A549 (cell line): ENCODE measurements around the gene RAD51B.

Source experiments
- BHLHE40 ChIP-seq: IDR thresholded peaks from 2 replicates; pipeline ENCODE4 v1.6.1; 2012; ENCODE audit warnings: low read depth, low read length, inconsistent platforms
- CEBPB ChIP-seq, 2 experiments: fragments of >200 bp in 1 of 2; sonication (Bioruptor Twin) in 1 of 2; formaldehyde crosslinking in 1 of 2; IDR thresholded peaks; 2 replicates each; pipeline ENCODE4 v1.6.1; 2012 to 2016
- JUNB ChIP-seq: fragments of >200 bp; sonication (Bioruptor Twin); formaldehyde crosslinking; IDR thresholded peaks from 2 replicates; pipeline ENCODE4 v1.6.1; 2016
- MAFK ChIP-seq: fragments of 450-650 bp; IDR thresholded peaks from 2 replicates; pipeline ENCODE4 v1.6.1; 2014; ENCODE audit not compliant: partially characterized antibody
- PHF8 ChIP-seq: fragments of 200-600 bp; sonication (generic); IDR thresholded peaks from 2 replicates; pipeline ENCODE4 v1.6.1; 2016; ENCODE audit warnings: low read depth, mild to moderate bottlenecking, antibody characterized with exemption, moderate library complexity, borderline replicate concordance
- POLR2A ChIP-seq: IDR thresholded peaks from 2 replicates; pipeline ENCODE4 v1.6.1; 2012; ENCODE audit warnings: mild to moderate bottlenecking, low read length
- POLR2AphosphoS2 ChIP-seq: conservative IDR thresholded peaks from 2 replicates; pipeline ENCODE4 v1.6.1; 2012; ENCODE audit warnings: low read length, improper control_type of control experiment, inconsistent platforms
- TF ChIP-seq, protein P1 (sequence below): fragments of >200 bp; sonication (Bioruptor Twin); formaldehyde crosslinking; IDR thresholded peaks from 3 replicates; pipeline ENCODE4 v1.5.1; 2016
- TF ChIP-seq, protein P2 (sequence below): fragments of 250-450 bp; sonication (Bioruptor Pico); IDR thresholded peaks from 2 replicates; pipeline ENCODE4 v1.5.0; 2021; ENCODE audit warnings: mild to moderate bottlenecking, moderate library complexity, borderline replicate concordance
- TF ChIP-seq, protein P3 (sequence below): IDR thresholded peaks from 2 replicates; pipeline ENCODE4 v1.6.1; 2012

DNA sequence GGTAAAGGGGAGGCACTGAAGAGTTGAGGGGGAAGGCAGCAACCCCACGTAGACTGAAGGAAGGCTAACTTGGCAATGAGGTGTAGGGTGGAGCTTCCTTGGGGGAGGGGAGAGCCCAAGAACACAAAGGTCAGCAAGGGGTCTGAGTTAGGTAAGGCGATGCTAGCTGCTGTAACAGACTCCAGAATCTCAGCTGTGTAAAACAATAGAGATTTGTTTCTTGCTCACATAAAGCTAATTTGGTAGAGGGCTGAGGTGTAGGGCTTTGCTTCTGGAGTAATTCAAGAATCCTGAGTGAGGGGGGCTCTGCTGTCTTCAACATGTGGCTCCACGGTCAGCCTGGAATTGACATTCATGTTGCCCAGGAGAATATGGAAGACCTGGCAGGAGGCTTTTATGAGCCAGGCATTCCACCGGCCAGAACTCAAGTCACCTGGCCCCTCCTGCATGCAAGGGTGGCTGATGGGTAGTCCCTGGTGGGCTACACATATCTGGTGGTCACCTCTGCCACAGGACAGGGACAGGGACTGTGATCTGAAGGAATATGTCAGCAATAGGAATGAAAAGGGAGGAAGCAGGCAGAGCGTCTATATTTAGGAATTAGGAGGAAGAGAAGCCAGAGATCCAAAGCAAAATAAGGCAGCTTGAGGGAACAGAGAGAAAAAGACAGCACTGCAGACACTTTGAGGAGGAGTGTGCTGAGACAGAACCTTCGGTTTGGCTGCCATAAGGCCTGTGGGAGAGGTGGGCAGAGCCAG, 819.6 kb downstream of the RAD51B start:
- TF ChIP-seq BHLHE40 (no peak), PHF8 (no peak), JUNB (no peak), MAFK (no peak), CEBPB (IDR thresholded peaks at IDR 0.05) (no peak), POLR2A (no peak), POLR2AphosphoS2 (no peak)
- TF ChIP-seq, protein P1, sequence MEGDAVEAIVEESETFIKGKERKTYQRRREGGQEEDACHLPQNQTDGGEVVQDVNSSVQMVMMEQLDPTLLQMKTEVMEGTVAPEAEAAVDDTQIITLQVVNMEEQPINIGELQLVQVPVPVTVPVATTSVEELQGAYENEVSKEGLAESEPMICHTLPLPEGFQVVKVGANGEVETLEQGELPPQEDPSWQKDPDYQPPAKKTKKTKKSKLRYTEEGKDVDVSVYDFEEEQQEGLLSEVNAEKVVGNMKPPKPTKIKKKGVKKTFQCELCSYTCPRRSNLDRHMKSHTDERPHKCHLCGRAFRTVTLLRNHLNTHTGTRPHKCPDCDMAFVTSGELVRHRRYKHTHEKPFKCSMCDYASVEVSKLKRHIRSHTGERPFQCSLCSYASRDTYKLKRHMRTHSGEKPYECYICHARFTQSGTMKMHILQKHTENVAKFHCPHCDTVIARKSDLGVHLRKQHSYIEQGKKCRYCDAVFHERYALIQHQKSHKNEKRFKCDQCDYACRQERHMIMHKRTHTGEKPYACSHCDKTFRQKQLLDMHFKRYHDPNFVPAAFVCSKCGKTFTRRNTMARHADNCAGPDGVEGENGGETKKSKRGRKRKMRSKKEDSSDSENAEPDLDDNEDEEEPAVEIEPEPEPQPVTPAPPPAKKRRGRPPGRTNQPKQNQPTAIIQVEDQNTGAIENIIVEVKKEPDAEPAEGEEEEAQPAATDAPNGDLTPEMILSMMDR, result no peak
- TF ChIP-seq, protein P2, sequence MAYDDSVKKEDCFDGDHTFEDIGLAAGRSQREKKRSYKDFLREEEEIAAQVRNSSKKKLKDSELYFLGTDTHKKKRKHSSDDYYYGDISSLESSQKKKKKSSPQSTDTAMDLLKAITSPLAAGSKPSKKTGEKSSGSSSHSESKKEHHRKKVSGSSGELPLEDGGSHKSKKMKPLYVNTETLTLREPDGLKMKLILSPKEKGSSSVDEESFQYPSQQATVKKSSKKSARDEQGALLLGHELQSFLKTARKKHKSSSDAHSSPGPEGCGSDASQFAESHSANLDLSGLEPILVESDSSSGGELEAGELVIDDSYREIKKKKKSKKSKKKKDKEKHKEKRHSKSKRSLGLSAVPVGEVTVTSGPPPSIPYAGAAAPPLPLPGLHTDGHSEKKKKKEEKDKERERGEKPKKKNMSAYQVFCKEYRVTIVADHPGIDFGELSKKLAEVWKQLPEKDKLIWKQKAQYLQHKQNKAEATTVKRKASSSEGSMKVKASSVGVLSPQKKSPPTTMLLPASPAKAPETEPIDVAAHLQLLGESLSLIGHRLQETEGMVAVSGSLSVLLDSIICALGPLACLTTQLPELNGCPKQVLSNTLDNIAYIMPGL (CRISPR knock-in tag), result no peak
- TF ChIP-seq, protein P3, sequence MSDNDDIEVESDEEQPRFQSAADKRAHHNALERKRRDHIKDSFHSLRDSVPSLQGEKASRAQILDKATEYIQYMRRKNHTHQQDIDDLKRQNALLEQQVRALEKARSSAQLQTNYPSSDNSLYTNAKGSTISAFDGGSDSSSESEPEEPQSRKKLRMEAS, result no peak
